ENCODE results near the gene EI24.

GRCh38 chr11:125562430-125562829 is 6.8 kb upstream of the EI24 start:
- TF ChIP-seq, protein P1, sequence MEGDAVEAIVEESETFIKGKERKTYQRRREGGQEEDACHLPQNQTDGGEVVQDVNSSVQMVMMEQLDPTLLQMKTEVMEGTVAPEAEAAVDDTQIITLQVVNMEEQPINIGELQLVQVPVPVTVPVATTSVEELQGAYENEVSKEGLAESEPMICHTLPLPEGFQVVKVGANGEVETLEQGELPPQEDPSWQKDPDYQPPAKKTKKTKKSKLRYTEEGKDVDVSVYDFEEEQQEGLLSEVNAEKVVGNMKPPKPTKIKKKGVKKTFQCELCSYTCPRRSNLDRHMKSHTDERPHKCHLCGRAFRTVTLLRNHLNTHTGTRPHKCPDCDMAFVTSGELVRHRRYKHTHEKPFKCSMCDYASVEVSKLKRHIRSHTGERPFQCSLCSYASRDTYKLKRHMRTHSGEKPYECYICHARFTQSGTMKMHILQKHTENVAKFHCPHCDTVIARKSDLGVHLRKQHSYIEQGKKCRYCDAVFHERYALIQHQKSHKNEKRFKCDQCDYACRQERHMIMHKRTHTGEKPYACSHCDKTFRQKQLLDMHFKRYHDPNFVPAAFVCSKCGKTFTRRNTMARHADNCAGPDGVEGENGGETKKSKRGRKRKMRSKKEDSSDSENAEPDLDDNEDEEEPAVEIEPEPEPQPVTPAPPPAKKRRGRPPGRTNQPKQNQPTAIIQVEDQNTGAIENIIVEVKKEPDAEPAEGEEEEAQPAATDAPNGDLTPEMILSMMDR (IDR thresholded peaks at IDR 0.05) = no peak
- TF ChIP-seq RFX5 (IDR thresholded peaks at IDR 0.05; ENCODE audit: low read length) (no peak), GABPA (IDR thresholded peaks at IDR 0.05; ENCODE audit: low read depth) (no peak), FOXM1 (IDR thresholded peaks at IDR 0.05; ENCODE audit: low read depth) (no peak), USF1 (IDR thresholded peaks at IDR 0.05; ENCODE audit: borderline replicate concordance, low read depth) (no peak), USF2 (IDR thresholded peaks at IDR 0.05; ENCODE audit: borderline replicate concordance, low read depth, low read length) (no peak), POLR2AphosphoS5 (IDR thresholded peaks at IDR 0.05; ENCODE audit: low read depth, low read length) (no peak), TAF1 (IDR thresholded peaks at IDR 0.05; ENCODE audit: borderline replicate concordance, low read depth, low read length) (no peak), YY1 (IDR thresholded peaks at IDR 0.05; ENCODE audit: low read depth) (no peak), NRF1 (IDR thresholded peaks at IDR 0.05; ENCODE audit: low read depth, low read length) (no peak), EP300 (IDR thresholded peaks at IDR 0.05; ENCODE audit: borderline replicate concordance in 1 of 2, low read depth in 1 of 2, low read length in 1 of 2) (no peak), RAD21 (IDR thresholded peaks at IDR 0.05; ENCODE audit: low read length) (no peak)

All from SK-N-SH (cell line).